Hepatocyte (in vitro differentiated cells): ENCODE data around the gene UQCRHL.

Source experiments
- EZH2phosphoT487 ChIP-seq: fragments of 200-600 bp; sonication (generic); IDR thresholded peaks from one replicate; pipeline ENCODE4 v1.6.1; 2018; ENCODE audit warnings: antibody characterized with exemption, mild to moderate bottlenecking, low read depth, moderate library complexity; ENCODE audit not compliant: unreplicated experiment, severe bottlenecking
- TF ChIP-seq, protein P1 (sequence below): fragments of 200-600 bp; sonication (generic); IDR thresholded peaks from 2 replicates; pipeline ENCODE4 v1.5.1; 2016; ENCODE audit warnings: antibody characterized with exemption, mild to moderate bottlenecking; ENCODE audit not compliant: poor library complexity

DNA sequence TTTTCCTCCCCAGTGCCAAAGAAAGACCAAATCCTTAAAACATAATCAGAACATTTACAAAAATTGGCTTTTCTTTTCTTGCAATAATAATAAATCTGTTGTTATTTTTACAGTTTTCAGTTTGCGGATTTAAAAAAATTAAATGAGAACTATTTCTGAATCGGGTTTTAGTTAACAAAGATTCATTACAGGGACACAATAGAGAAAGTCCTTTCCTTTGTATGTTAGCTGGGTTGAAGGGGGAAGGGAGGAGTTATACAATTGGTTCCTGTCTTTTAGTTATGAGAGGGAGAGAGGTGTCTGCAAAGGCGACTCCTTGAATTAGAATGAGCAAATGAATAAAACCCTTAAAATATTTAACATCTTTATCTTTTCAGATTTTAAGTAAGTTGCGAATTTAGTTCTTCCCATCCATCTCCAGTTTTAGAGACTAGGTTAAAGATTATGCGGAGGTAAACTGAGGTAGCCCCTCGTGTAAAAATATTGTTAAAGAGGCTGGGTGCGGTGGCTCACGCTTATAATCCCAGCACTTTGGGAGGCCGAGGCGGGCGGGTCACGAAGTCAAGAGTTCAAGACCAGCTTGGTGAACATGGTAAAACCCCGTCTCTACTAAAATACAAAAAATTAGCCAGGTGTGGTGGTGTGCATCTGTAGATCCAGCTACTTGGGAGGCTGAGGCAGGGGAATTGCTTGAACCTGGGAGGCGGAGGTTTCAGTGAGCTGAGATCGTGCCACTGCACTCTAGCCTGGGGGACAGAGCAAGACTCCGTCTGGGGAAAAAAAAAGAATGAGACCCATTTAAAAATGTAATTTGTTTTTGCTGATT, 44.0 kb upstream of the UQCRHL start:
- TF ChIP-seq, protein P1, sequence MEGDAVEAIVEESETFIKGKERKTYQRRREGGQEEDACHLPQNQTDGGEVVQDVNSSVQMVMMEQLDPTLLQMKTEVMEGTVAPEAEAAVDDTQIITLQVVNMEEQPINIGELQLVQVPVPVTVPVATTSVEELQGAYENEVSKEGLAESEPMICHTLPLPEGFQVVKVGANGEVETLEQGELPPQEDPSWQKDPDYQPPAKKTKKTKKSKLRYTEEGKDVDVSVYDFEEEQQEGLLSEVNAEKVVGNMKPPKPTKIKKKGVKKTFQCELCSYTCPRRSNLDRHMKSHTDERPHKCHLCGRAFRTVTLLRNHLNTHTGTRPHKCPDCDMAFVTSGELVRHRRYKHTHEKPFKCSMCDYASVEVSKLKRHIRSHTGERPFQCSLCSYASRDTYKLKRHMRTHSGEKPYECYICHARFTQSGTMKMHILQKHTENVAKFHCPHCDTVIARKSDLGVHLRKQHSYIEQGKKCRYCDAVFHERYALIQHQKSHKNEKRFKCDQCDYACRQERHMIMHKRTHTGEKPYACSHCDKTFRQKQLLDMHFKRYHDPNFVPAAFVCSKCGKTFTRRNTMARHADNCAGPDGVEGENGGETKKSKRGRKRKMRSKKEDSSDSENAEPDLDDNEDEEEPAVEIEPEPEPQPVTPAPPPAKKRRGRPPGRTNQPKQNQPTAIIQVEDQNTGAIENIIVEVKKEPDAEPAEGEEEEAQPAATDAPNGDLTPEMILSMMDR: no peak
- no peak for TF ChIP-seq EZH2phosphoT487
